Esophagus squamous epithelium (tissue), 4 donors: ENCODE results near the gene DPYSL4.

Experiments
- CTCF ChIP-seq, 6 experiments: fragments of 450-650 bp in 4 of 6; fragments of 200-600 bp in 2 of 6; sonication (generic) in 2 of 6; IDR thresholded peaks; one replicate each; pipeline ENCODE4 v1.5.1; 2016 to 2019; ENCODE audit warnings: antibody characterized with exemption in 6 of 6, mild to moderate bottlenecking in 4 of 6, moderate library complexity in 4 of 6
- POLR2A ChIP-seq, 4 donors: fragments of 450-650 bp; IDR thresholded peaks; one replicate each; pipeline ENCODE4 v1.6.1; 2017; ENCODE audit warnings: antibody characterized with exemption in 4 of 4, mild to moderate bottlenecking in 4 of 4, moderate library complexity in 3 of 4

- TF ChIP-seq POLR2A (IDR thresholded peaks at IDR 0.05) = no peak
- no peak for TF ChIP-seq CTCF (IDR thresholded peaks at IDR 0.05)
Observed at GRCh38 chr10:132157101-132157500, 29.6 kb upstream of the DPYSL4 start.
